NCI-H748 (cell line): ENCODE measurements around the gene TTC21A.

Source experiments
- DNase-seq: peaks from one replicate; lab custom pipeline; 2025; ENCODE audit not compliant: unreplicated experiment; lab: John Stamatoyannopoulos, UW

Gene TTC21A

GRCh38 chr3:39176025-39176714, 68.7 kb downstream of the TTC21A start:
- DNase-seq = no peak

GRCh38 chr3:39177708-39178332, 70.3 kb downstream of the TTC21A start:
- peak; percentile 69 for DNase-seq

GRCh38 chr3:39178553-39178952, 71.1 kb downstream of the TTC21A start:
- no peak for DNase-seq

- DNase-seq = no peak
Observed at GRCh38 chr3:39180183-39180545, 72.7 kb downstream of the TTC21A start.

GRCh38 chr3:39180546-39181346, 73.3 kb downstream of the TTC21A start:
- DNase-seq = peak; percentile 93

GRCh38 chr3:39181408-39182335, 74.2 kb downstream of the TTC21A start:
- no peak for DNase-seq

GRCh38 chr3:39183211-39184080, 76.0 kb downstream of the TTC21A start:
- no peak for DNase-seq

- no peak for DNase-seq
Observed at GRCh38 chr3:39184081-39184967, 76.8 kb downstream of the TTC21A start.

- DNase-seq = no peak
Observed at GRCh38 chr3:39184968-39185285, 77.4 kb downstream of the TTC21A start.

- DNase-seq = no peak
Observed at GRCh38 chr3:39185326-39185958, 78.0 kb downstream of the TTC21A start.

GRCh38 chr3:39185959-39186691, 78.6 kb downstream of the TTC21A start:
- DNase-seq = no peak

GRCh38 chr3:39186692-39187151, 79.2 kb downstream of the TTC21A start:
- DNase-seq = no peak

GRCh38 chr3:39187372-39188155, 80.1 kb downstream of the TTC21A start:
- DNase-seq = no peak
